ENCODE measurements around the gene QRICH2.

Gene QRICH2

DNA sequence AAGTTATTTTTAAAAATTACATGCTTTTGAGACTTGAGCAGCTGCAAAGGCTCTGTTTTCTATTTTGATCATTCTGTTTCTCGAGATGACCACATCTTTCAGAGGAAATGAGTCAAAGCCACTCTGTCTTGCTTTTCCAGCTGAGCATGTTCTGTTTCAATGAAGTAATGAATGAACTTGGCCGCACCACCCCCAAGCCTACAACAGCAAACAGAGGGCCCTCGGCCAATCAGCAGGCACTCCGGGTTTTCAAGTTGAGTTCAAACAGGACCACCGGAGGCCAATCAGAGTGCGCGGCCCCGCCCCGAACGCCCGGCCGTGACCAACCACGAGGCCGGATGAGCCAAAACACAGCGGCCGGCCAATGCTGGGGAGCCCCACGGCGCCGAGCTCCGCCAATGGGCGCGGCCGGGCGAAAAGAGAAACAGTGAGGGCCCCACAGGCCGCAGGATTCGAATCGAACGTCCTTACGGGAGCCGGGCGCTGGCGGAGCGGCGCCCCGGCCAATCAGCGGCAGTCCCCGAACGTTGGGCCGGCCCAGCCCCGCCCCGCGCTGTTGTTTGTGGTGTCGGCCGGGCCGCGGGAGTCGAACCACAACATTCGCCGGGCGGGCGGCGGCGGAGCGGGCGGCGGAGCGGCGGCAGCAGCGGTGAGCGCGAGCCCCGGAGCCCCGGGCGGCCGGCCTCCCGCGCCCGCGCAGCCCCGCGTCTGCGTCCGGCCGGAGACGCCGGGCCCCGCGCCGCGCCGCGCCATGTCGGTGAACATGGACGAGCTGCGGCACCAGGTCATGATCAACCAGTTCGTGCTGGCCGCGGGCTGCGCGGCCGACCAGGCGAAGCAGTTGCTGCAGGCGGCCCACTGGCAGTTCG, 43.1 kb downstream of the QRICH2 start, which contains the start of gene UBALD2:
UBALD2 (plus strand) TSS at position 594 of the 869 bp plus-strand sequence; CDS start at position 752, 158 bp downstream.
- peak within 1 kb of the TSS; percentile 95 for H3K4me3 ChIP-seq (ENCODE audit: low read depth, low read length)
- TF ChIP-seq, protein P1, sequence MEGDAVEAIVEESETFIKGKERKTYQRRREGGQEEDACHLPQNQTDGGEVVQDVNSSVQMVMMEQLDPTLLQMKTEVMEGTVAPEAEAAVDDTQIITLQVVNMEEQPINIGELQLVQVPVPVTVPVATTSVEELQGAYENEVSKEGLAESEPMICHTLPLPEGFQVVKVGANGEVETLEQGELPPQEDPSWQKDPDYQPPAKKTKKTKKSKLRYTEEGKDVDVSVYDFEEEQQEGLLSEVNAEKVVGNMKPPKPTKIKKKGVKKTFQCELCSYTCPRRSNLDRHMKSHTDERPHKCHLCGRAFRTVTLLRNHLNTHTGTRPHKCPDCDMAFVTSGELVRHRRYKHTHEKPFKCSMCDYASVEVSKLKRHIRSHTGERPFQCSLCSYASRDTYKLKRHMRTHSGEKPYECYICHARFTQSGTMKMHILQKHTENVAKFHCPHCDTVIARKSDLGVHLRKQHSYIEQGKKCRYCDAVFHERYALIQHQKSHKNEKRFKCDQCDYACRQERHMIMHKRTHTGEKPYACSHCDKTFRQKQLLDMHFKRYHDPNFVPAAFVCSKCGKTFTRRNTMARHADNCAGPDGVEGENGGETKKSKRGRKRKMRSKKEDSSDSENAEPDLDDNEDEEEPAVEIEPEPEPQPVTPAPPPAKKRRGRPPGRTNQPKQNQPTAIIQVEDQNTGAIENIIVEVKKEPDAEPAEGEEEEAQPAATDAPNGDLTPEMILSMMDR (IDR thresholded peaks at IDR 0.05; ENCODE audit: insufficient read depth, low read depth, low read length, missing control alignments) = no peak
- peak; percentile 100 for DNase-seq (ENCODE audit: low read depth)

DNA sequence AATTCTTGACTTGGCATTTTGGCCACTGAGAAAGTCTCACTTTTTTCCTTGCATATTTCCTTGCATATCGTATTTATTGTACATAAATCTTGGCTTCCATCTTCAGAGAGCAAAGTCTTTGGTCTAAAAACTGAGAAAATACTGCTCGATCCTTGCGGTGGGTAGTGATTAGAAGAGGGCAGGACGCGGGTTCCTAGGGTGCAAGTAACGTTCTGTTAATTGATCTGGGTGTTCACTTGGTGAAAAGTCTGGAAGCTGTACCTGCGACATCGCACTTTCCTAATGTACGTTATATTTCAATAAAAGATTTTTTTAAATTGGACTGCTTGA, 43.7 kb downstream of the QRICH2 start:
- H3K4me3 ChIP-seq (ENCODE audit: low read depth, low read length) = peak overlapping the region; percentile 51
- TF ChIP-seq, protein P1 (IDR thresholded peaks at IDR 0.05; ENCODE audit: insufficient read depth, low read depth, low read length, missing control alignments) = no peak
- DNase-seq (ENCODE audit: low read depth) = no peak

DNA sequence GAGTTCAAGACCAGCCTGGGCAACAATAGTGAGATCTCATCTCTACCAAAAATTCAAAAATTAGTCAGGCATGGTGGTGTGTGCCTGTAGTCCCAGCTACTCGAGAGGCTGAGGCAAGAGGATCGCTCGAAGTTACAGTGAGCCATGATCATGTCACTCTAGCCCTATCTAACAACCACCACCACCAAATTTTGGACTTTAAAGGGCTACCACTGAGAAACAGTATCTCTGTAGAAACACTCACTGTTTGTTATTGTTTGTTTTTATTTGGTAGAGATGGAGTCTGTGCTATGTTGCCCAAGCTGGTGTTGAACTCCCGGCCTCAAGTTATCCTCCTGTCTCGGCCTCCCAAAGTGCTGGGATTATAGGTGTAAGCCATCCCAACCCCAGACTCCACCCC, 44.2 kb downstream of the QRICH2 start:
- TF ChIP-seq, protein P1 (IDR thresholded peaks at IDR 0.05; ENCODE audit: insufficient read depth, low read depth, low read length, missing control alignments) = no peak
- H3K4me3 ChIP-seq (ENCODE audit: low read depth, low read length) = peak overlapping the region; percentile 51
- no peak for DNase-seq (ENCODE audit: low read depth)

DNA sequence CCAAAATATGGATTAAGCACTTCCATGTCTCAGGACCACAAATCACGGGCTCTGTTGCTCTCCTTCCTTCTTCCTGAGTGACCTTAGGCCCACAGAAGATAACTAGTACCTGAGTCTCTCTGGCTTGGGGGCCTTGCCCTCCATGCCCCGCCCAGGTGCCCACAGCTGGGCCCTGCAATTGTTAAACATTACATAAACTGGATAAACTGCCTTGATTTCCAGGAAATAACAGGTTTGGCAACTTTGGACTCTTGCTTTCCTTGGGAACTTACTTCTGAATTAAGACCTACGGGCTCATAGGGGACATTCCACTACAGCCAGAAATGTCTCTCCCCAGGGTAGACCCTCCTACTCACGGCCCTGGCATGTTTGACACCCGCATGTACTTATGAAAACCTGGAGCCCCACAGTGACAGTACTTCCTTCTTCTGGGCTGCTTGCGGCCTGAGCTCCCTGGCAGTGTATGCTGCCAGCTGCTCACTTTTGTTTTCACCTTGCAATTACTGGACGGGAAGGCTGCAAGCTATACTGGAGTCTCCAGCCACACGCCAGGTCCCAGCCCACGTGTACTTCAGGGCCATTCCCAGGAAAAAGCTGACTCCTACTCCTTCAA, 45.2 kb downstream of the QRICH2 start:
- peak; percentile 90 for DNase-seq (ENCODE audit: low read depth)
- H3K4me3 ChIP-seq (ENCODE audit: low read depth, low read length) = peak overlapping the region; percentile 49
- TF ChIP-seq, protein P1 (IDR thresholded peaks at IDR 0.05; ENCODE audit: insufficient read depth, low read depth, low read length, missing control alignments) = no peak

DNA sequence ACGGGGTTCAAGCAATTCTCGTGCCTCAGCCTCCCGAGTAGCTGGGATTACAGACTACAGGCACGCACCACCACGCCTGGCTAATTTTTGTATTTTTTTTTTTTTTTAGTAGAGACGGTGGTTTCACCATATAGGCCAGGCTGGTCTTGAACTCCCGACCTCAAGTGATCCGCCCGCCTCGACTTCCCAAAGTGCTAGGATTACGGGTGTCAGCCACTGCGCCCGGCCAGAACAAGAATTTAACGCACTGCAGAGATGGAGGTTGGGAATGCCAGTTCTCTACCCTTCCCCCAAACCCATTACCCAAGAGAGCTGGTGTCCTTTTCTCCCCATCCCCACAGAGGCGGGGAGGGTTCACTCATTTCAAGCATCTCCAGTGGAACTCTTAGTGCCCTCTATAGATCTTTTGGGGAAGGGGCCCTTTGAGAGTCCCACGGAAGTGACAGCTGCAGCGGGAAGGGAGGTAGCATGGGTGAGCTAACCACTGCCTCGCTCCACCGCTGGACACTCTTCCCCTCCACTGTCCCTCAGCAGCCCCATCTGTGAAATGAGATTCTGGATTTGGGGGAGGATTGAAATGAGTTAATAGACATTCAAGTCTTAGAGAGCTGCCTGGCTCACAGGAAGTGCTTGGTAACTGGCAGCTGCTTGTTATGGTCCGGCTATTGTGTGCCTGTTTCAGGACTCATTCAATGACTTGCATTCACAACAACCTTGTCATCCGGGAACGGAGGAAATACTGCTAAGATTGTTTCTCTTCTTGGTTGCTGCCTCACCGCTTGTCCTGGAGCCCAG, 46.5 kb downstream of the QRICH2 start:
- DNase-seq (ENCODE audit: low read depth) = peak; percentile 92
- TF ChIP-seq, protein P1 (IDR thresholded peaks at IDR 0.05; ENCODE audit: insufficient read depth, low read depth, low read length, missing control alignments) = no peak
- H3K4me3 ChIP-seq (ENCODE audit: low read depth, low read length) = peak overlapping the region; percentile 49

DNA sequence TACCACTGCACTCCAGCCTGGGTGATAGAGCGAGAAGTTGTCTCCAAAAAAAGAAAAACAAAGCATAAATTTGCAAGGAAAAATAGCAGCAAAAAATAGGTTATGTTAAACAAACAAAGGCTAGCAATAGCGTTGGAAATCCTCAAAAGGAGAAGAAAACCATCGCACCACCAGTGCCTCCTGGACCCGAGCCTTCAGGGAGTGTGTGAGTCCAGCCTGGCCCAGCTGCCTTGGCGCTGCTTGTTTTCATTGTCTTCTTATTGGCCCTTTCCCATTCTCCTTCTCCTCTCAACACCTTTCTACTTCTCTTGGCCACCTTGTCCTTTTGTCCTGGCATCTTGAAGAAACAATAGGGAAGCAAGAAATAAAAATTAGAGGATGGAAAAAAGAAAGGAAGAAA, 47.4 kb downstream of the QRICH2 start:
- TF ChIP-seq, protein P1 (IDR thresholded peaks at IDR 0.05; ENCODE audit: insufficient read depth, low read depth, low read length, missing control alignments) = no peak
- peak overlapping the region; percentile 49 for H3K4me3 ChIP-seq (ENCODE audit: low read depth, low read length)
- DNase-seq (ENCODE audit: low read depth) = no peak

All from GM12865 (cell line).